GM19240 (cell line): Measurements from ENCODE around the gene CEP162.
"Not testable (repeated sequence)": the region's sequence is repeated elsewhere in the genome, so short reads cannot be mapped to it uniquely, and the experiment has no call there.

ENCODE experiments used
- DNase-seq: peaks from one replicate; pipeline ENCODE4 v3.0.0; 2011; ENCODE audit warnings: low spot score; ENCODE audit not compliant: insufficient read length

The CEP162 gene

GRCh38 chr6:84150705-84151104 is 76.7 kb downstream of the CEP162 start:
- no peak for DNase-seq

GRCh38 chr6:84141521-84141920 is 85.9 kb downstream of the CEP162 start:
- no peak for DNase-seq

GRCh38 chr6:84139311-84139710 is 88.1 kb downstream of the CEP162 start:
- no peak for DNase-seq

GRCh38 chr6:84137989-84138575 is 89.4 kb downstream of the CEP162 start:
- DNase-seq, result no peak

GRCh38 chr6:84137051-84137375 is 90.4 kb downstream of the CEP162 start:
- no peak for DNase-seq

- no peak for DNase-seq
Measured at GRCh38 chr6:84136364-84137050, 90.9 kb downstream of the CEP162 start.

GRCh38 chr6:84135291-84135690 is 92.2 kb downstream of the CEP162 start:
- DNase-seq, result no peak

- DNase-seq, result not testable (repeated sequence)
Measured at GRCh38 chr6:84133385-84133784, 94.1 kb downstream of the CEP162 start.

GRCh38 chr6:84129588-84129987 is 97.9 kb downstream of the CEP162 start:
- not testable (repeated sequence) for DNase-seq

- no peak for DNase-seq
Measured at GRCh38 chr6:84123186-84123585, 104.3 kb downstream of the CEP162 start.

- DNase-seq, result no peak
Measured at GRCh38 chr6:84119277-84119676, 108.2 kb downstream of the CEP162 start.

- no peak for DNase-seq
Measured at GRCh38 chr6:84118191-84118590, 109.3 kb downstream of the CEP162 start.

- not testable (repeated sequence) for DNase-seq
Measured at GRCh38 chr6:84114933-84115594, 112.4 kb downstream of the CEP162 start.

GRCh38 chr6:84111351-84111750 is 116.1 kb downstream of the CEP162 start:
- not testable (repeated sequence) for DNase-seq

- no peak for DNase-seq
Measured at GRCh38 chr6:84107495-84107894, 119.9 kb downstream of the CEP162 start.

- not testable (repeated sequence) for DNase-seq
Measured at GRCh38 chr6:84105215-84105924, 122.1 kb downstream of the CEP162 start.

GRCh38 chr6:84103029-84103428 is 124.4 kb downstream of the CEP162 start:
- no peak for DNase-seq

- no peak for DNase-seq
Measured at GRCh38 chr6:84095156-84095555, 132.3 kb downstream of the CEP162 start.

- DNase-seq, result no peak
Measured at GRCh38 chr6:84093441-84094435, 133.7 kb downstream of the CEP162 start.

- no peak for DNase-seq
Measured at GRCh38 chr6:84089552-84089951, 137.9 kb downstream of the CEP162 start.

GRCh38 chr6:84089081-84089480 is 138.4 kb downstream of the CEP162 start:
- no peak for DNase-seq
